Mucosa of descending colon (tissue), 3 donors: ENCODE measurements around the gene ONECUT2. TPM values are rescaled to one million over a fixed set of nuclear protein-coding genes. Genes with fewer than 3 reads are reported as not detected.

ENCODE experiments used
- ATAC-seq: fragments of 200-7000 bp; cut with Tn5 transposase; one replicate; pipeline ENCODE4 v1.9.1; 2020; ENCODE audit warnings: mild to moderate bottlenecking, moderate library complexity
- DNase-seq, 3 donors: peaks; one replicate each; pipeline ENCODE4 v3.0.0-alpha.2; 2020
- H3K36me3 ChIP-seq: fragments of 200-600 bp; one replicate; pipeline ENCODE4 v1.8.0; 2021; ENCODE audit warnings: low read depth, mild to moderate bottlenecking
- H3K4me1 ChIP-seq: fragments of 200-600 bp; one replicate; pipeline ENCODE4 v1.8.0; 2021; ENCODE audit warnings: low read depth, mild to moderate bottlenecking
- H3K4me3 ChIP-seq: fragments of 200-600 bp; one replicate; pipeline ENCODE4 v1.8.0; 2021; ENCODE audit warnings: mild to moderate bottlenecking
- H3K9me3 ChIP-seq: fragments of 200-600 bp; one replicate; pipeline ENCODE4 v1.8.0; 2021; ENCODE audit warnings: mild to moderate bottlenecking
- CTCF ChIP-seq: fragments of 200-600 bp; IDR thresholded peaks from one replicate; pipeline ENCODE4 v1.8.0; 2022; ENCODE audit warnings: antibody characterized with exemption, mild to moderate bottlenecking
- intact Hi-C, 2 donors: fragments of 100-400 bp; cut with DNase I in 1 of 2; cut with micrococcal nuclease in 1 of 2; formaldehyde crosslinking; loops; one replicate each; pipeline versions ENCODE4 v1.11.0 to v1.11.1; 2022; cut with DNase I, micrococcal nuclease
- total RNA-seq, 3 donors: library from RNA; stranded (reverse); fragmentation: NEBNext Ultra II Directional in 2 of 3; extraction: Animal tissue kit (Norgen Biotek cat#: 25700) in 2 of 3; gene quantifications; one replicate each; pipeline versions ENCODE4 v1.2.1 to v1.2.4, GENCODE V29; 2021 to 2023
- donor health status: DM: no; HTN: no; CAD: no; lungs with moderate emphysema.
- donor health status: DM: no; HTN: no; CAD: no.
- donor health status: DM: no; HTN: yes; CAD: no.

Gene ONECUT2
- total RNA-seq, 3 donors from 2014 or later: 0.06 to 0.87 (median 0.14) TPM

GRCh38 chr18:57461652-57462269 lies 26.6 kb downstream of the ONECUT2 start:
- ATAC-seq: no peak
- intact Hi-C loops: no loop called here
- Histone ChIP-seq H3K36me3 (no peaks in the 10 kb centered on the region), H3K4me1 (no peaks in the 10 kb centered on the region), H3K9me3 (no peaks in the 10 kb centered on the region), H3K4me3 (no peak overlapping the region)
- TF ChIP-seq CTCF: no peak
- no peak for DNase-seq

- intact Hi-C loops: no loop called here
- no peak for ATAC-seq
- no peaks in the 10 kb centered on the region for H3K36me3 ChIP-seq
- H3K9me3 ChIP-seq: no peaks in the 10 kb centered on the region
- DNase-seq: no peak
- TF ChIP-seq CTCF: no peak
- H3K4me1 ChIP-seq: peaks cover 6% of the 10 kb centered on the region
- H3K4me3 ChIP-seq: no peak overlapping the region
Measured at GRCh38 chr18:57466307-57466706, 31.1 kb downstream of the ONECUT2 start.

- no peak for DNase-seq
- no peak for TF ChIP-seq CTCF
- Histone ChIP-seq H3K36me3 (no peaks in the 10 kb centered on the region), H3K9me3 (no peaks in the 10 kb centered on the region), H3K4me1 (peaks cover 6% of the 10 kb centered on the region), H3K4me3 (no peak overlapping the region)
- intact Hi-C loops: no loop called here
- no peak for ATAC-seq
Measured at GRCh38 chr18:57466745-57467409, 31.7 kb downstream of the ONECUT2 start.

GRCh38 chr18:57469884-57470283 lies 34.7 kb downstream of the ONECUT2 start:
- no peaks in the 10 kb centered on the region for H3K36me3 ChIP-seq
- no peaks in the 10 kb centered on the region for H3K9me3 ChIP-seq
- intact Hi-C loops: no loop called here
- ATAC-seq (peak; percentile 93), DNase-seq (peak; percentile 43 to 54 (median 49))
- TF ChIP-seq CTCF: no peak
- H3K4me1 ChIP-seq: peaks cover 6% of the 10 kb centered on the region
- H3K4me3 ChIP-seq: no peak overlapping the region

GRCh38 chr18:57475408-57475807 lies 40.2 kb downstream of the ONECUT2 start:
- Histone ChIP-seq H3K36me3 (no peaks in the 10 kb centered on the region), H3K4me3 (no peak overlapping the region), H3K4me1 (no peaks in the 10 kb centered on the region), H3K9me3 (no peaks in the 10 kb centered on the region)
- intact Hi-C loops: no loop called here
- DNase-seq (no peak), ATAC-seq (no peak)
- TF ChIP-seq CTCF: no peak
